Nephron progenitor cell (in vitro differentiated cells): Measurements from ENCODE around the gene COL27A1.

Experiments
- DNase-seq: peaks from one replicate; pipeline ENCODE4 v3.0.0; 2021
- H3K27ac Mint-ChIP-seq: 2 replicates; pipeline ENCODE4 v1.8.0; 2021; ENCODE audit warnings: mild to moderate bottlenecking, moderate library complexity, mixed read lengths
- H3K27me3 Mint-ChIP-seq: 2 replicates; pipeline ENCODE4 v1.8.0; 2021; ENCODE audit warnings: mild to moderate bottlenecking, low read depth, mixed read lengths; ENCODE audit not compliant: poor library complexity
- H3K36me3 Mint-ChIP-seq: 2 replicates; pipeline ENCODE4 v1.8.0; 2021; ENCODE audit warnings: low read depth, mixed read lengths
- H3K4me1 Mint-ChIP-seq: 2 replicates; pipeline ENCODE4 v1.8.0; 2021; ENCODE audit warnings: mixed read lengths
- H3K4me3 Mint-ChIP-seq: 2 replicates; pipeline ENCODE4 v1.8.0; 2021; ENCODE audit warnings: mild to moderate bottlenecking, moderate library complexity, mixed read lengths
- H3K9me3 Mint-ChIP-seq: 2 replicates; pipeline ENCODE4 v1.8.0; 2021; ENCODE audit warnings: mild to moderate bottlenecking, moderate library complexity, mixed read lengths
- TF ChIP-seq, protein P1 (sequence below): fragments of 200-600 bp; sonication (generic); IDR thresholded peaks from 2 replicates; pipeline ENCODE4 v1.5.0; 2021; ENCODE audit warnings: antibody characterized with exemption

The COL27A1 gene

GRCh38 chr9:114346146-114346545, 190.8 kb downstream of the COL27A1 start:
- Mint-ChIP-seq H3K9me3 (no peaks in the 10 kb centered on the region), H3K36me3 (peaks cover 61% of the 10 kb centered on the region)

DNA sequence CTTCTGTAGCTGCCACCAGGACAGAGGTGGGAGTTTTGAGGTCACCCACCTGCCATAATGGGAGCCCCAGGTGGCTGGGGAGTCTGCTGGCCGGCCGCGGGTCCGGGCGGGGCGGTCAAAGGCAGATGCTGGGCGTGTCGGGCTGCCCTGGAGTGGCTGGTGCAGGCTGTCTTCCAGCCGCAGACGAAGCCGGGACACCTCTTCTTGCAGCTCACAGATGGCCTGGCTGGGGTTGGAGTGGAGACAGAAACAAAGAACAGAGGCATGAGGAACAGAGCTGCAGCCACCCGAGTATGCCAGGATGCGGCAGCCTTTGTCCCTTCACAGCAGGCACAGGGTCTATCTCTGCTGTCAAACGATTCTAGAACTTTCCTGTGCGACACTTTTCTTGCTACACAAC, 192.3 kb downstream of the COL27A1 start:
- TF ChIP-seq, protein P1, sequence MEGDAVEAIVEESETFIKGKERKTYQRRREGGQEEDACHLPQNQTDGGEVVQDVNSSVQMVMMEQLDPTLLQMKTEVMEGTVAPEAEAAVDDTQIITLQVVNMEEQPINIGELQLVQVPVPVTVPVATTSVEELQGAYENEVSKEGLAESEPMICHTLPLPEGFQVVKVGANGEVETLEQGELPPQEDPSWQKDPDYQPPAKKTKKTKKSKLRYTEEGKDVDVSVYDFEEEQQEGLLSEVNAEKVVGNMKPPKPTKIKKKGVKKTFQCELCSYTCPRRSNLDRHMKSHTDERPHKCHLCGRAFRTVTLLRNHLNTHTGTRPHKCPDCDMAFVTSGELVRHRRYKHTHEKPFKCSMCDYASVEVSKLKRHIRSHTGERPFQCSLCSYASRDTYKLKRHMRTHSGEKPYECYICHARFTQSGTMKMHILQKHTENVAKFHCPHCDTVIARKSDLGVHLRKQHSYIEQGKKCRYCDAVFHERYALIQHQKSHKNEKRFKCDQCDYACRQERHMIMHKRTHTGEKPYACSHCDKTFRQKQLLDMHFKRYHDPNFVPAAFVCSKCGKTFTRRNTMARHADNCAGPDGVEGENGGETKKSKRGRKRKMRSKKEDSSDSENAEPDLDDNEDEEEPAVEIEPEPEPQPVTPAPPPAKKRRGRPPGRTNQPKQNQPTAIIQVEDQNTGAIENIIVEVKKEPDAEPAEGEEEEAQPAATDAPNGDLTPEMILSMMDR = no peak
- H3K4me1 Mint-ChIP-seq = peaks cover 28% of the 10 kb centered on the region
- no peaks in the 10 kb centered on the region for H3K9me3 Mint-ChIP-seq
- H3K27ac Mint-ChIP-seq = no peak overlapping the region
- no peak overlapping the region for H3K4me3 Mint-ChIP-seq
- DNase-seq = no peak
- no peaks in the 10 kb centered on the region for H3K27me3 Mint-ChIP-seq
- H3K36me3 Mint-ChIP-seq = peaks cover 64% of the 10 kb centered on the region

More at GRCh38 chr9:114346146-114346545, 190.8 kb downstream of the COL27A1 start:
- DNase-seq = no peak
- peaks cover 28% of the 10 kb centered on the region for H3K4me1 Mint-ChIP-seq
- H3K27me3 Mint-ChIP-seq = no peaks in the 10 kb centered on the region
- no peak overlapping the region for H3K4me3 Mint-ChIP-seq
- no peak overlapping the region for H3K27ac Mint-ChIP-seq
- TF ChIP-seq, protein P1 = no peak

DNA sequence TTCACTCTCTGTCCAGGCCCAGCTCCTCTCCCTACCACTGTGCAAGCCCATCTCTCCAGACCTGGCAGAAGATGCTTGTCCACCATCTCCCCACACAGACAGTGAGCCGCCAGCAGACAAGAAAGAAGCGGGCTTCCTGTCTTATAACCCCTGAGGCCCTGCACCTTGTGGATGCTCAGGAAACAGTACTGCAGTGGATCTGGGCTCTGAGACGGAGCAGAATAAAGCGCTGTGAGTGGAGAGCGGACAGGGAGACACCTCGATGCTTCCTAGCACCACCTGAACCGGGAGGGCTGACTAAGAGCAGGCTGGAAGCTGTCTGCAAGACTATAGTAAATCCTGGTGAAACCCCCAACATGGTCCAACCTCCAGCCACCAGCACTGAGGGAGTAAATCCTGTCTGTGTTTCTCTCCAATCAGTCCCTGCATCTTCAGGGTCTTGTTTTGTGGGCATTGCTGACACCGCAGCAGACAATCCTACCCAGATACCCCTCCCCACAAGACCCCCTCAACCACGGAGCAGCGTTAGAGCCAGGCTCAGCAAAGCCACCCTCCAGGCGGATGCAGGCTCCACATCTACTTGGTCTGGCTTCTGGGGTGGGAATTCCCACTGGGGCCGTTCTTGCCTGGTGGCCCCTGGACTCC, 193.0 kb downstream of the COL27A1 start:
- peaks cover 28% of the 10 kb centered on the region for H3K4me1 Mint-ChIP-seq
- peaks cover 59% of the 10 kb centered on the region for H3K36me3 Mint-ChIP-seq
- H3K9me3 Mint-ChIP-seq = no peaks in the 10 kb centered on the region
- TF ChIP-seq, protein P1 = no peak
- H3K4me3 Mint-ChIP-seq = no peak overlapping the region
- H3K27ac Mint-ChIP-seq = peak overlapping the region; percentile 20
- DNase-seq = no peak
- H3K27me3 Mint-ChIP-seq = no peaks in the 10 kb centered on the region

DNA sequence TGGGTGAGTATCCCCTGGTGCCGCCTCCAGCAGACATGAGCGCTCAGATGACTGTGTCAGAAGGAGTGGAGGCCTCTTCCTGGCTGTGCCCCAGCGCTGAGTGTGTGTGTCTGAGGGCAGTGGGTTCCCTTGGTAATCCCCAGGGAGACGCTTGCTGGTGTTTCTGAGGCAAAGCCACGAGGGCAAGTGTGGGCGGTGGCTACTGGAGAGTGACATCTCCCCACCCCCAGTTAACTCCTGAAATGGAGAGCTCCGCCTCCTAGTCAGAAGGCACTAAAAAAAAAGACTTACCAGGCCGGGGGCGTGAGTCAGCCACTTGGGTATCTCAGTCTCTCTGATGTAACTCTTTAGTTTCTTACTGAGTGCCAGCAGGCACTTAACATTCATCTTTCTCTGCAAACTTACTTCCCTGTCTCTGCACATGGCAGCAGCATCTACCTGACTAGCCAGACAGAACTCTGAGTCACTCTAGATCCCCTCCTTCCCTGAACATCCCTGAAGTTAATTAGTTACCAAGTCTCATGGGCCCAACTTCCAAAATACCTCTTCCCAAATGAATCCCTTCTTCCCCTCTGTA, 193.7 kb downstream of the COL27A1 start:
- TF ChIP-seq, protein P1 = no peak
- Mint-ChIP-seq H3K4me3 (peak overlapping the region; percentile 20), H3K27me3 (no peaks in the 10 kb centered on the region), H3K36me3 (peaks cover 58% of the 10 kb centered on the region), H3K4me1 (peaks cover 28% of the 10 kb centered on the region), H3K9me3 (no peaks in the 10 kb centered on the region), H3K27ac (peak overlapping the region; percentile 93)
- DNase-seq = peak; percentile 58

DNA sequence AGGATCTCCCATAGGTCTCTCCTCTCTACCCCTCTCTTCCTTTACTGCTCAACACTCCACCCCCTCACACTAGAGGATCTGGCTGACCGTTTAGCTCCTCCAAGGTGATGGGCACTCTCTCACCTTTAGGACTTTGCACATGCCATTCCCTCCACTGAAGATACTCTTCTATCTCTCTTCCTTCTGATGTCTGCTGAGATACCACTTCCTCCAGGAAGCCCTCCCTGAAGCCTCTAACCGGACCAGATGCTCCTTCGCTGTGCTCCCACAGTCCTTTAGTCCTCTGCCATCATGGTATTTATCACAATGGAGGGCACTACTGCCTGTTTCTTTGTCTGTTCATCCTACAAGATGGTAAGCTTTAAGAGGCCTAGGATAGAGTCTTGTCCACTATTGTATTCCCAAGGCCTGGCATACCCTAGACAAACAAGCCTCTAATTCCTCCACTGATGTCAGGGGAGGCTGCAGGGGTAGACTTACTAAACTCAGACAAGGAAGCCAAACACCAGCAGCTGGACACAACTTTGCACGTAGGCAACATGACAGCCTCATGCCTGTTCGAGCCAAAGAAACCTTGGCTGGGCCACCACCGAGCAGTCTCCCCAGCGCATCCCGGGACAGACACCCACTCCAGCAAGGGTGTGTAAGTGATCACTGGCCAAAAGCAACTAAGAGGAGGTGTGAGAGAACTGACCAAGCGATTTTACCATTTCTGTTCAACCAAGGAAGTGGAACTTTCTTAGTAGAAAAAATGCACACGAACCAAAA, 194.6 kb downstream of the COL27A1 start:
- no peaks in the 10 kb centered on the region for H3K9me3 Mint-ChIP-seq
- peak overlapping the region; percentile 20 for H3K4me3 Mint-ChIP-seq
- H3K27me3 Mint-ChIP-seq = no peaks in the 10 kb centered on the region
- TF ChIP-seq, protein P1 = no peak
- no peak for DNase-seq
- H3K4me1 Mint-ChIP-seq = peaks cover 22% of the 10 kb centered on the region
- H3K36me3 Mint-ChIP-seq = peaks cover 54% of the 10 kb centered on the region
- H3K27ac Mint-ChIP-seq = peak overlapping the region; percentile 93
